Sigmoid colon (tissue), 7 donors: ENCODE measurements around the gene SYNPO2. TPM values are rescaled to one million over a fixed set of nuclear protein-coding genes. Genes with fewer than 3 reads are reported as not detected.
A peak's percentile ranks its signal among the peaks of the same experiment; 100 is the strongest.

Experiments
- DNase-seq: peaks from one replicate; pipeline ENCODE4 v3.0.0-alpha.2; 2019
- H3K27ac ChIP-seq, 4 donors: fragments of 200-600 bp; sonication (generic); one replicate each; pipeline ENCODE4 v1.5.1; 2016 to 2019; ENCODE audit warnings: mild to moderate bottlenecking in 1 of 4
- H3K27me3 ChIP-seq, 3 donors: fragments of 200-600 bp; sonication (generic); one replicate each; pipeline ENCODE4 v1.5.1; 2019; ENCODE audit warnings: mild to moderate bottlenecking in 1 of 3
- H3K36me3 ChIP-seq, 4 donors: fragments of 200-600 bp; sonication (generic); one replicate each; pipeline ENCODE4 v1.5.1; 2016 to 2019
- H3K4me1 ChIP-seq, 4 donors: fragments of 200-600 bp; sonication (generic); one replicate each; pipeline ENCODE4 v1.5.1; 2017 to 2019
- H3K4me3 ChIP-seq, 4 donors: fragments of 200-600 bp; sonication (generic); one replicate each; pipeline ENCODE4 v1.5.1; 2017 to 2019; ENCODE audit warnings: mild to moderate bottlenecking in 2 of 4, moderate library complexity in 1 of 4
- H3K9me3 ChIP-seq, 4 donors: fragments of 200-600 bp in 3 of 4; sonication (generic) in 3 of 4; one replicate each; pipeline versions ENCODE4 v1.5.1 to v1.6.1; 2013 to 2019
- CTCF ChIP-seq, 4 experiments: fragments of 450-650 bp in 3 of 4; fragments of 200-600 bp in 1 of 4; IDR thresholded peaks; one replicate each; pipeline ENCODE4 v1.5.1; 2016 to 2019; ENCODE audit warnings: antibody characterized with exemption in 4 of 4, mild to moderate bottlenecking in 3 of 4, moderate library complexity in 2 of 4
- EP300 ChIP-seq, 4 donors: sonication (generic); formaldehyde crosslinking; IDR thresholded peaks; one replicate each; pipeline ENCODE4 v1.6.1; 2017; ENCODE audit warnings: antibody characterized with exemption in 4 of 4
- POLR2A ChIP-seq, 2 donors: fragments of 450-650 bp; IDR thresholded peaks; one replicate each; pipeline ENCODE4 v1.6.1; 2016; ENCODE audit warnings: antibody characterized with exemption in 2 of 2, mild to moderate bottlenecking in 2 of 2, moderate library complexity in 2 of 2
- POLR2AphosphoS5 ChIP-seq, 4 donors: sonication (generic); formaldehyde crosslinking; IDR thresholded peaks; one replicate each; pipeline ENCODE4 v1.6.1; 2017; ENCODE audit warnings: antibody characterized with exemption in 4 of 4
- WGBS, 2 donors: extraction: QIAGEN DNeasy Blood & Tissue Kit; methylation state at CpG; one replicate each; pipeline ENCODE4 v1.1.7; 2013; 5-methylcytosine and 5-hydroxymethylcytosine counted together
- intact Hi-C: fragments of 100-400 bp; cut with DNase I; formaldehyde crosslinking; loops from one replicate; pipeline ENCODE4 v1.15.1; 2023
- polyA plus RNA-seq, 3 donors: library from polyadenylated mRNA; stranded (reverse); fragments of 200-250 nt; gene quantifications; one replicate each; pipeline ENCODE4 v1.2.3, GENCODE V29; 2013
- total RNA-seq, 4 donors: library from RNA; depleted of rRNA; stranded (reverse); fragments of >200 nt; gene quantifications; one replicate each; pipeline ENCODE4 v1.1.0, GENCODE V29; 2016
- donor health status: healthy with polysubstance abuse.
- donor health status: Bipolar disorder and iron deficiency.
- donor health status: healthy.

The SYNPO2 gene
- total and polyA plus RNA-seq, 7 donors, result 2.1 to 1,591 (median 611) TPM

DNA sequence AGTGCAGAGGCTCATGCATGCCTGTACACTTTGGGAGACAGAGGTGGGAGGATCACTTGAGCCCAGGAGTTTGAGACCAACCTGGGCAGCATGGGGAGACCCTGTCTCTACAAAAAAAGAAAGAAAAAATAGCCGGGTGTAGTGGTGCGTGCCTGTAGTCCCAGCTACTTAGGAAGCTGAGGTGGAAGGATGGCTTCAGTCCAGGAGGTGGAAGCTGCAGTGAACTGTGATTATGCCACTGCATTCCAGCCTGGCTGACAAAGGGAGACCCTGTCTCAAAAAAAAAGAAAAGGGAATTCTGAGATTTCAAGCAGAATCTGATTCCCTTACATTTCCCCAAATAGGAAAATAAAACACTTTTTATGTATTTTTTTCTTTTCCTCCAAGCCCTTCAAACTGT lies 83.5 kb downstream of the SYNPO2 start:
- TF ChIP-seq POLR2AphosphoS5 (IDR thresholded peaks at IDR 0.05) (no peak), EP300 (IDR thresholded peaks at IDR 0.05) (no peak), POLR2A (IDR thresholded peaks at IDR 0.05) (no peak), CTCF (IDR thresholded peaks at IDR 0.05) (no peak)
- Histone ChIP-seq H3K27ac (peak overlapping the region; percentile 82 to 90 (median 86)), H3K4me3 (no peak overlapping the region), H3K36me3 (no peaks in the 10 kb centered on the region), H3K9me3 (no peaks in the 10 kb centered on the region), H3K27me3 (no peaks in the 10 kb centered on the region), H3K4me1 (peaks cover 0 to 91% (median 81%) of the 10 kb centered on the region in 4 donors)
- WGBS, 2 donors, result 83 to 85% methylated on average over 2 of the region's 2 CpGs
- no peak for DNase-seq
- intact Hi-C loops, result no loop called here

DNA sequence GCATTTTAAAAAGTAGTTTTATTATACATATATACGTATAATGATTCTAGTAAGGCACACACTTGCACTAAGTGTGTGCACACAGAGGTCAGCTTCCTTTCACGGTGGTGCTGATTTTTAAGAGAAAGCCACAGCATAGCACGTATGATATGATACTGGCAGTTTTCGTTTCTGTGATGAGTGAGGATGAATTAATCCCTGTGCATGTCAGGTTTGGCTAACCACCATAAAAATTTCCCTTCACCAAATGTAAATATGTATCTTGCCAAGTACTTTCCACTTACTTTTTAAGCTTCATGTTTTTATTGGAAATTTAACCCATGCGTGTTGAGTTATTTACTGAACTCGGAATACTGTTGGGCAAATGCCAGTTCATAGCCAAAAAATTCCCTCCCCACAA lies 84.6 kb downstream of the SYNPO2 start:
- 29 to 57% methylated on average over 6 of the region's 6 CpGs for WGBS, 2 donors
- Histone ChIP-seq H3K27me3 (no peaks in the 10 kb centered on the region), H3K27ac (peak overlapping the region; percentile 82 to 90 (median 86)), H3K4me1 (peaks cover 0 to 84% (median 71%) of the 10 kb centered on the region in 4 donors), H3K9me3 (no peaks in the 10 kb centered on the region), H3K36me3 (no peaks in the 10 kb centered on the region), H3K4me3 (no peak overlapping the region)
- DNase-seq, result no peak
- TF ChIP-seq CTCF (IDR thresholded peaks at IDR 0.05), result no peak
- no peak for TF ChIP-seq EP300 (IDR thresholded peaks at IDR 0.05)
- no peak for TF ChIP-seq POLR2AphosphoS5 (IDR thresholded peaks at IDR 0.05)
- no peak for TF ChIP-seq POLR2A (IDR thresholded peaks at IDR 0.05)
- intact Hi-C loops, result no loop called here

DNA sequence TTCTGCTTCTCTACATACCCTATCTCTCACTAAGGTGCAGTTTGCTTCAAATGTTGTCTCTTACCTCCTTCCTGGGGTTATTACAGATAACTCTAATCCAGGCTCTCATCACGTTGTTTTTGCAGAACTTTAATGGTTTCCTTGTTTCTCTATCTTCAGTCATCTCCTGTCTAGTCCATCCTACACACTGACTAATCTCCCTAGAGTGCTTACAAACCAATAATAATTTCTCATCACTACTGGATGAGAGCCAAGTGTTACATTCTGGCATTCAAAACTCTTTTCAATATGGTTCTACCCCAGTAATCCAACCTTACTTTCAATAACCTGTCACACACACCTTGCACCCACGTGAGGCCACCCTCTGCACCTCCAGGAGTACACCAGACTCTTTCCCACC lies 86.1 kb downstream of the SYNPO2 start:
- DNase-seq, result no peak
- Histone ChIP-seq H3K27ac (peak overlapping the region; percentile 82 to 90 (median 86)), H3K27me3 (no peaks in the 10 kb centered on the region), H3K36me3 (no peaks in the 10 kb centered on the region), H3K9me3 (no peaks in the 10 kb centered on the region), H3K4me1 (peaks cover 0 to 85% (median 60%) of the 10 kb centered on the region in 4 donors), H3K4me3 (no peak overlapping the region)
- intact Hi-C loops, result no loop called here
- 70 to 75% methylated on average over 2 of the region's 2 CpGs for WGBS, 2 donors
- TF ChIP-seq CTCF (IDR thresholded peaks at IDR 0.05) (no peak), EP300 (IDR thresholded peaks at IDR 0.05) (no peak), POLR2A (IDR thresholded peaks at IDR 0.05) (no peak)

- Histone ChIP-seq H3K27ac (peak overlapping the region; percentile 82 to 90 (median 86)), H3K27me3 (no peaks in the 10 kb centered on the region)
- no peak for TF ChIP-seq EP300 (IDR thresholded peaks at IDR 0.05)
- no peak for TF ChIP-seq POLR2A (IDR thresholded peaks at IDR 0.05)
- peak in 1 of 4 experiments; percentile 16 for TF ChIP-seq CTCF (IDR thresholded peaks at IDR 0.05)
- peak in 1 of 4 donors; percentile 7 for TF ChIP-seq POLR2AphosphoS5 (IDR thresholded peaks at IDR 0.05)
These were observed 87.0 kb downstream of the SYNPO2 start for GRCh38 chr4:118975449-118976192.

More at GRCh38 chr4:118975449-118976192, 87.0 kb downstream of the SYNPO2 start:
- Histone ChIP-seq H3K9me3 (no peaks in the 10 kb centered on the region), H3K36me3 (no peaks in the 10 kb centered on the region), H3K4me1 (peaks cover 0 to 85% (median 58%) of the 10 kb centered on the region in 4 donors), H3K4me3 (peak overlapping the region in 2 of 4 donors; percentile 6 to 11)
- DNase-seq, result no peak
- intact Hi-C loops, result no loop called here
- 90 to 92% methylated on average over 7 of the region's 7 CpGs for WGBS, 2 donors
